ENCODE data around the gene FUT7. TPM values are rescaled to one million over a fixed set of nuclear protein-coding genes. Genes with fewer than 3 reads are reported as not detected.

Gene FUT7
- total and polyA plus RNA-seq, 2 of the 13 experiments (the other 11 are each of a cell fraction or from before 2014, with no cell fraction given) = 0.05 TPM; not detected in 1

GRCh38 chr9:137054932-137055384, 23.1 kb upstream of the FUT7 start (continued):
- no peak for TF ChIP-seq ZNF547 (CRISPR knock-in tag; IDR thresholded peaks at IDR 0.05)
- TF ChIP-seq ZNF207 (IDR thresholded peaks at IDR 0.05; ENCODE audit: borderline replicate concordance) = no peak
- peak; percentile 66 for TF ChIP-seq PATZ1 (CRISPR knock-in tag; IDR thresholded peaks at IDR 0.05)
- no peak for TF ChIP-seq ZSCAN29 (CRISPR knock-in tag; conservative IDR thresholded peaks at IDR 0.05)
- TF ChIP-seq ZNF580 (CRISPR knock-in tag; IDR thresholded peaks at IDR 0.05; ENCODE audit: borderline replicate concordance, low read depth) = no peak
- no peak for TF ChIP-seq ZNF234 (CRISPR knock-in tag; conservative IDR thresholded peaks at IDR 0.05)
- TF ChIP-seq MYPOP (CRISPR knock-in tag; IDR thresholded peaks at IDR 0.05) = no peak
- no peak for TF ChIP-seq RELA (CRISPR knock-in tag; IDR thresholded peaks at IDR 0.05)
- TF ChIP-seq STAG1 (CRISPR knock-in tag; IDR thresholded peaks at IDR 0.05) = no peak
- TF ChIP-seq LRRFIP1 (CRISPR knock-in tag; conservative IDR thresholded peaks at IDR 0.05) = no peak
- no peak for TF ChIP-seq CREM (IDR thresholded peaks at IDR 0.05)
- no peak for TF ChIP-seq CREM (CRISPR knock-in tag; IDR thresholded peaks at IDR 0.05)
- no peak for TF ChIP-seq IRF9 (CRISPR knock-in tag; IDR thresholded peaks at IDR 0.05; ENCODE audit: borderline replicate concordance)
- peak; percentile 51; the same call in 1 of the 2 replicates for TF ChIP-seq ZNF333 (CRISPR knock-in tag; IDR thresholded peaks at IDR 0.05; ENCODE audit: borderline replicate concordance)
- TF ChIP-seq DNMT1 (CRISPR knock-in tag; IDR thresholded peaks at IDR 0.05) = no peak
- no peak for TF ChIP-seq ZNF414 (CRISPR knock-in tag; IDR thresholded peaks at IDR 0.05)
- no peak for TF ChIP-seq NCOR1 (IDR thresholded peaks at IDR 0.05; ENCODE audit: borderline replicate concordance, low read length)
- TF ChIP-seq FOXA3 (CRISPR knock-in tag; IDR thresholded peaks at IDR 0.05) = 0 out of 2 replicates have a peak, but pooled peaks have one; percentile 12
- TF ChIP-seq ATM (IDR thresholded peaks at IDR 0.05; ENCODE audit: borderline replicate concordance) = no peak
- no peak for TF ChIP-seq ZFP36 (IDR thresholded peaks at IDR 0.05; ENCODE audit: borderline replicate concordance, low read depth, low read length, partially characterized antibody)
- no peak for TF ChIP-seq ZNF557 (CRISPR knock-in tag; IDR thresholded peaks at IDR 0.05)
- no peak for TF ChIP-seq DNMT3B (CRISPR knock-in tag; conservative IDR thresholded peaks at IDR 0.05)
- TF ChIP-seq ZNF780A (CRISPR knock-in tag; IDR thresholded peaks at IDR 0.05) = no peak
- TF ChIP-seq ZNF3 (CRISPR knock-in tag; IDR thresholded peaks at IDR 0.05) = no peak
